Measurements from ENCODE around the gene GAS1. TPM values are rescaled to one million over a fixed set of nuclear protein-coding genes. Genes with fewer than 3 reads are reported as not detected.

GAS1 gene
- total and polyA plus RNA-seq, 2 of the 8 experiments (the other 6 are each of a cell fraction or from before 2014, with no cell fraction given), result 2.8 to 5.7 TPM

DNA sequence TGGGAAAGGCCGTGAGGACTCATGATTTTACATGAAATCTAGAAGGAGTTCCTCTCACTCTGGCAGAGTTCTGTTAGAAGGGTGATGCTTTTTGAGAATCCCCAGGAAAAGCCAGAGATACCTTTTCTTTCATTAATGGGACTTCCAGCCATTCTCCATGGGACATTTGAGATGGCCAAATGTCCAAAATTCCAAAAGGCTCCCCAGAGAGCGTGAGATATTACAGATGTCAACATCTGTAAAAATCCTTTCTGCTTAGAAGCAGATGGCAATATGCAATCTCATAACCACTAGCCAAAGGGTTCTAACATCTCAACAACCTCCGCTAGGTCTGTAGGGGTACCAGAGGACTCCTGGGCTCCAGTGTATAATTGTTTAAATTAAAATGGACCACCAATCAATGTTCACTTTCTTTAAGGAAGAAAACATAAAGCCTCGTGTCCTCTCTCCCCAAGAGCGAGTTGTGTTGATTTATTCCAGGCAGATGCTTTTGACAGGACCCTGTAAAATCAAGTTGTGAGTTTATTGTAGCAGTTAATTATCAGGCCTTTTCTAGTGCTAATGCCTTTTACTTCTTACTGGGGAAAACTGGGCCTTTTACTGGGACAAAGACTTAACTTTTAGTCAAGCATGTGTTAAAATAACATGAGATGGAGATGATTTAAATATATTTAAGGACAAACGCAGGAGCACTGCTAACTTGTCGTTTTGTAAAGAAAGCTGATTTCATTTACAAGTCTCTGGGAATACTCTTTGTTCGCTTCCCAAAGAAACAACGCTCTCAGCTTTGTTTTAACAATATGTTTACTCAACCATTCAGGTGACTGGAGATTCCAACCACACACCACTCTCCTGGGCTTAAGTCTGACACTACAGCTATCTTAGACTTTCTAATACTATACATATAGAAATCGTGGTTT lies 4.8 kb downstream of the GAS1 start:
- Histone ChIP-seq H2AFZ (ENCODE audit: low read length) (no peak overlapping the region), H4K5ac (ENCODE audit: insufficient read length, low read depth, low read length) (no peak overlapping the region), H3K18ac (ENCODE audit: extremely low read depth, low read length) (no peak overlapping the region), H2BK120ac (replicated peaks; ENCODE audit: low read depth, low read length) (no peak overlapping the region), H3K4me2 (ENCODE audit: insufficient read depth in 1 of 2, low read depth in 2 of 2, low read length in 2 of 2) (peak overlapping the region; percentile 54 to 79), H3K79me2 (ENCODE audit: control insufficient read depth in 1 of 2, insufficient read depth in 2 of 2, low read length in 2 of 2) (peaks cover 0 to 6% of the 10 kb centered on the region in 2 experiments; a peak in 1 of 4 replicates), H2BK5ac (ENCODE audit: low read depth, low read length) (no peak overlapping the region), H3K23ac (ENCODE audit: insufficient read length) (no peak overlapping the region), H3K79me1 (ENCODE audit: low read depth, low read length) (no peaks in the 10 kb centered on the region), H3K9ac (replicated peaks in 1 of 4; ENCODE audit: extremely low read depth in 1 of 4, low read depth in 3 of 4, low read length in 3 of 4) (no peak overlapping the region), H3K36me3 (ENCODE audit: control insufficient read depth in 2 of 4, insufficient read depth in 4 of 4, low read length in 3 of 4) (no peaks in the 10 kb centered on the region), H4K20me1 (replicated peaks in 1 of 2; ENCODE audit: control insufficient read depth in 1 of 2, insufficient read depth in 2 of 2, low read length in 2 of 2) (peaks cover 0 to 2% of the 10 kb centered on the region in 2 experiments), H3K4me1 (replicated peaks in 1 of 4; ENCODE audit: control insufficient read depth in 3 of 4, insufficient read depth in 4 of 4, low read length in 3 of 4) (peaks cover 2 to 24% (median 20%) of the 10 kb centered on the region in 4 experiments; a peak in 6 of 7 replicates), H2BK15ac (ENCODE audit: low read length) (no peak overlapping the region), H3K14ac (ENCODE audit: insufficient read length) (no peak overlapping the region), H2BK12ac (ENCODE audit: low read depth, low read length) (no peak overlapping the region), H2BK20ac (ENCODE audit: low read length) (no peak overlapping the region), H3K27ac (ENCODE audit: low read depth, low read length) (no peak overlapping the region), H3K27me3 (replicated peaks in 1 of 4; ENCODE audit: control insufficient read depth in 3 of 4, extremely low read depth in 1 of 4, insufficient read depth in 3 of 4, low read length in 3 of 4) (peaks cover 2 to 33% (median 13%) of the 10 kb centered on the region in 4 experiments; a peak in 5 of 7 replicates), H3K4me3 (ENCODE audit: extremely low read depth in 1 of 4, insufficient read depth in 2 of 4, low read depth in 3 of 4, low read length in 4 of 4) (peak overlapping the region in 2 of 4 experiments; percentile 0 to 82; a peak in 4 of 8 replicates), H3K9me3 (ENCODE audit: insufficient read depth in 2 of 2, low read depth in 1 of 2, low read length in 1 of 2) (no peaks in the 10 kb centered on the region), H4K91ac (replicated peaks; ENCODE audit: insufficient read length, low read length) (no peak overlapping the region), H2AK5ac (ENCODE audit: low read depth, low read length) (no peak overlapping the region), H3K56ac (replicated peaks; ENCODE audit: insufficient read length, low read depth, low read length) (no peak overlapping the region), H3K23me2 (ENCODE audit: low read depth, low read length) (peaks cover 10% of the 10 kb centered on the region), H3K4ac (replicated peaks; ENCODE audit: insufficient read length, low read depth, low read length) (no peak overlapping the region), H4K8ac (ENCODE audit: extremely low read depth, insufficient read depth, low read length) (no peak overlapping the region)
- no peak for DNase-seq (ENCODE audit: low read depth in 1 of 2, low spot score in 2 of 2)
- TF ChIP-seq EGR1 (IDR thresholded peaks at IDR 0.05; ENCODE audit: borderline replicate concordance, low read depth, low read length) (no peak), EZH2 (IDR thresholded peaks at IDR 0.05; ENCODE audit: low read depth, low read length, severe bottlenecking) (no peak), KDM5A (IDR thresholded peaks at IDR 0.05; ENCODE audit: low read length) (no peak), SP4 (IDR thresholded peaks at IDR 0.05; ENCODE audit: low read length) (no peak), RXRA (IDR thresholded peaks at IDR 0.05; ENCODE audit: insufficient read depth, low read depth, low read length) (no peak), HDAC6 (IDR thresholded peaks at IDR 0.05; ENCODE audit: low read depth, low read length) (no peak), KDM4A (IDR thresholded peaks at IDR 0.05; ENCODE audit: low read depth, low read length, severe bottlenecking) (no peak)
- TF ChIP-seq, protein P1, sequence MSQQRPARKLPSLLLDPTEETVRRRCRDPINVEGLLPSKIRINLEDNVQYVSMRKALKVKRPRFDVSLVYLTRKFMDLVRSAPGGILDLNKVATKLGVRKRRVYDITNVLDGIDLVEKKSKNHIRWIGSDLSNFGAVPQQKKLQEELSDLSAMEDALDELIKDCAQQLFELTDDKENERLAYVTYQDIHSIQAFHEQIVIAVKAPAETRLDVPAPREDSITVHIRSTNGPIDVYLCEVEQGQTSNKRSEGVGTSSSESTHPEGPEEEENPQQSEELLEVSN (IDR thresholded peaks at IDR 0.05), result no peak
- WGBS, 2 experiments (ENCODE audit: extremely low coverage in 1 of 2, insufficient coverage in 1 of 2, insufficient read length in 1 of 2, insufficient replicate concordance in 2 of 2, low coverage in 1 of 2, low lambda C conversion rate in 2 of 2, missing lambda C conversion rate in 1 of 2), result 17% methylated on average over 10 of the region's 10 CpGs; no CpG with 5 or more reads in 1 of the 2 experiments
- no peak for FAIRE-seq
- CTCF ChIA-PET (ENCODE audit: partially characterized antibody), result interaction anchor here (0.9 to 1.5 kb wide), 5 partner anchors 13 to 88 kb away, joined by 3 read pairs; no protein-coding TSS in a partner anchor
- POLR2A ChIA-PET (ENCODE audit: partially characterized antibody), result interaction anchor here (1.0 kb wide), 2 partner anchors 39 to 312 kb away, joined by 4 read pairs; no protein-coding TSS in a partner anchor
